HL-60/S4 treated with phorbol 12-myristate 13-acetate at 8.2 ng/mL for 4 days and 3 days (cell line): Measurements from ENCODE around the gene TTLL7.
"Not testable (repeated sequence)": the region's sequence is repeated elsewhere in the genome, so short reads cannot be mapped to it uniquely, and the experiment has no call there.

Source experiments
- in situ Hi-C: fragments of 300-500 bp; cut with MboI; formaldehyde crosslinking; loops from 2 replicates; pipeline ENCODE4 v1.15.0; 2022; ENCODE audit warnings: low sequenced_read_pairs

The TTLL7 gene

DNA sequence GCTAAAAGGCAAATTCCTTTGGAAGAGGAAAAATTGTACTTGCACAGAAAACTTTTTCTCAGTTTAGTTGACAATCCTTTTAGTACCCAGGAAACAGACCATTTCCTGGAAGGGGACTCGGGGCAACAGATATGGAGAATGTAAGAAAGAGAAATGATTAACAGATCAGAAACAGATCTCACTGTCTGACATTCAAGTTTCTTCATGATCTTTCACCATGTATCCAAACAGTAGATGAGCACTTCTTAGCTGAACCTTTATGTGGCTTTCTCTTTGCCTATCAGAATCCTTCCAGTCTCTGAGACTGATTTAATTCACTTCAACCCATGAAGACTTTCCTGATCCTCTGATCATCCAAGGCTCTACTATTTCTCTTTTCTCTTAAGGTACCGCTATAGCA is 2.7 kb downstream of the TTLL7 start:
- in situ Hi-C loops: no loop called here

GRCh38 chr1:83995649-83996048 is 3.3 kb downstream of the TTLL7 start:
- in situ Hi-C loops: no loop called here

DNA sequence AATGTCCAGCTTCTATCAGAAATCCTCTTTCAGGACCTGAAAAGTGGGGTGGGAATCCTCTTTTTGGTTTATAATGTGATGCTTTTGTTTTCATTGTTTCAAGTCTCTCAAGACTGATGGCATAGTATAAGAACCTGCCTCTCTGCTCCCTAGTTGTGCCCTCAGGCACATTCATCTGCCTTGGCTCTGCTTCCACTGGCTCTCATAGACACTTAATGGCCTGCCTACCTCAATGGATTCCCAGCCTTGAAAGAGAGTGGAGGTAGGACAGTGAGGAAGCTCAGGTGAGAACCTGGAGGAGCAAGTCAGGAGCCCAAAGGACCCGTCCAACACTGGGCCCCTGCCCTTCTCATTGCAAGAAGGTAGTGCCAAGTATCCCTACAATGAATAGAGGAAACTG is 4.8 kb downstream of the TTLL7 start:
- in situ Hi-C loops: no loop called here

DNA sequence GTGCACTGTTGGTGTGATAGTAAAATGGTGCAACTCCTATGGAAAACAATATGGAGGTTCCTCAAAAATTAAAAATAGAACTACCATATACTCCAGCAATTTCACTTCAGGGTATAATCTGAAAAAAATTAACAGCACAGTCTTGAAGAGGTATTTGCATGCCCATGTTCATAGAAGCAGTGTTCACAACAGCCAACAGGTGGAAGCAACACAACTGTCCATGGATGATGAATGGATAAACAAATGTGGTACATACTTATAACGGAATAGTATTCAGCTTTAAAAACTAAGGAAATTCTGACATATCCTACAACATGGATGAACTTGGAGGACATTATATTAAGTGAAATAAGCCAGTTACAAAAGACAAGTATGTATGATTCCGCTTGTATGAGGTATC is 8.2 kb downstream of the TTLL7 start:
- in situ Hi-C loops: no loop called here

DNA sequence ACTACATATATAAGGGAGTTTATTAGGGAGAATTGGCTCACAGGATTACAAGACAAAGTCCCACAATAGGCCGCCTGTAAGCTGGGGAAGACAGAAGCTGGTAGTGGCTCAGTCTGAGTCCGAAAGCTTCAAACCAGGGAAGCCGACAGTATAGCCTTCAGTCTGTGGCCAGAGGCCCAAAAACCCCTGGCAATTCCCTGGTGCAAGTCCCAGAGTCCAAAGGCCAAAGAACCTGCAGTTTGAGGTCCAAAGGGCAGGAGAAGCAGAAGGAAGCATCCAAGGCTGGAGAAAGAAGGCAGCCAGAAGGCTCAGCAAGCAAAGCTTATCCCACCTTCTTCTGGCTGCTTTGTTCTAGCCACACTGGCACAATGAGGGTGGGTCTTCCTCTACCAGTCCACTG is 13.9 kb downstream of the TTLL7 start:
- in situ Hi-C loops: no loop called here

GRCh38 chr1:83983918-83984317 is 15.0 kb downstream of the TTLL7 start:
- in situ Hi-C loops: not testable (repeated sequence)

DNA sequence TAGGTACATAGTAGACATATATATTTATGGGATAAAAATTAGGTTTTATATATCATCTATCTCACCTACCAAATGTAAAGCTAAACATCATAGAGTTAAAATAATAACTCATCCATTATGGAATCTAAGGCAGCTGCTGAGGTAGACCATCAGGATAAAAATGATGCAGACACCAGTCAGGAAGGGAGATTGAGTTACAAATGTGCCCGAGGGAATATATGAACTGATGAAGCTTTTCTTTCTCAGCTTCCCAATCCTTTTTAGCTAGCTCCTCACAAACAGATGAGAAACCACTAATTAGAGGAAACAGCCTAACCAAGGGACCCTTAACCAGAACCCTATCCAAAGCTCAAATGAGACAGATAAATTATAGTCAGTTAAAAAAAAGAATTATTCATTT is 20.9 kb downstream of the TTLL7 start:
- in situ Hi-C loops: no loop called here

- in situ Hi-C loops: no loop called here
Observed at GRCh38 chr1:83976920-83977319, 22.0 kb downstream of the TTLL7 start.

DNA sequence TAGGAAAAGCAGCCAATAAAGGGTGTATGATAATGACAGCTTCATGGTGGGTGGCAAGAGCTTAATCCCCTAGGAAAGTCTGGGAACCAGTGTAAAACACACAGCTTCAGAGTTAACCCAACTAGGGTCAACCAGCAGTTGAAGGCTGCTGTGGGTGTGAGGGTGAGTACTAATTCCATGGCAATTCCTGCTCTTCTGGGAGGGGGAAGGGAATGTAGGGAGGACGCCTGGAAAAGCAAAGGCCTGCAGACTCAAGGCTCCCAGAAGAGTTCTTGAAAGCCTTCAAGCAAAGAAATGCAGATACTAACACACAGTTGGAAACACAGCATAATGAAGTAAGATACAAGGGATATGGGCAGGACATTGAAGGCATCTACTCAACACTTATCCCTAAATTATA is 28.1 kb downstream of the TTLL7 start:
- in situ Hi-C loops: no loop called here

- in situ Hi-C loops: no loop called here
Observed at GRCh38 chr1:83970114-83970513, 28.8 kb downstream of the TTLL7 start.

DNA sequence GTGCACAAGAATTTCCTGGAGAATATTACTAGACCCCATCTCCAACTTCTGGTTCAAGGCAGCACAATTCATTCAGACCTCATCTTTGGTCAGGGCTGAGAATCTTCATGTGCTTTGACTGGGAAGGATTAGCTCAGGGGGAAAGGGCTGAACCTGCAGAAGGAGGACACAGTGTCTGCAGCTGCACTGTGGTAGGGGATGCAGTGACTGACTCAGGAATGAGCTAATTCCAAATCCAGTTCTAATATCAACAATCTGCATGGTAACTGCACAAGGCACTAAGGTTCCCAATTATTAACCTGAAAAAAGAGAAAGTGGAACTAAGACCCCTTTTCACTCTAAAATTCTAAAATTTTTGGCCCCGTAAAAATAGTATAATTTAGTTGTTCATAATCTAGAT is 31.6 kb downstream of the TTLL7 start:
- in situ Hi-C loops: no loop called here

DNA sequence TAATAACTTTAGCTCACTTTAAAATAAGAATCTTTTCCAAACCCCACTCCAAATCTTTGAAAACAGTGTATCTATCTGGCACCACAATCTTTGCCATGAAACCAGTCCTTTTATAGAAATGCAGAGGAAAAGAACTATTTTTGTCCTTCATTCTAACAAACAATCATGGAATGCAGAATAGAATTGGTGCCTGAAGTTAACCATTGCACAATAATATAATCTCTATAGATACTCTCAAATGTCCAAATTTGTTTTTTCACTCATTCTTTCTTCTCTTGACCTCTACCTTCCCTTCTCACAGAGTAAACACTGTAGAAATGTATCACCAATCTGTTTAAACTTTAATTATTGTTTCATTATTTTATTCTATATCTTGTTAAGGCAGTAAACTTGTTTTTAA is 34.8 kb downstream of the TTLL7 start:
- in situ Hi-C loops: no loop called here

DNA sequence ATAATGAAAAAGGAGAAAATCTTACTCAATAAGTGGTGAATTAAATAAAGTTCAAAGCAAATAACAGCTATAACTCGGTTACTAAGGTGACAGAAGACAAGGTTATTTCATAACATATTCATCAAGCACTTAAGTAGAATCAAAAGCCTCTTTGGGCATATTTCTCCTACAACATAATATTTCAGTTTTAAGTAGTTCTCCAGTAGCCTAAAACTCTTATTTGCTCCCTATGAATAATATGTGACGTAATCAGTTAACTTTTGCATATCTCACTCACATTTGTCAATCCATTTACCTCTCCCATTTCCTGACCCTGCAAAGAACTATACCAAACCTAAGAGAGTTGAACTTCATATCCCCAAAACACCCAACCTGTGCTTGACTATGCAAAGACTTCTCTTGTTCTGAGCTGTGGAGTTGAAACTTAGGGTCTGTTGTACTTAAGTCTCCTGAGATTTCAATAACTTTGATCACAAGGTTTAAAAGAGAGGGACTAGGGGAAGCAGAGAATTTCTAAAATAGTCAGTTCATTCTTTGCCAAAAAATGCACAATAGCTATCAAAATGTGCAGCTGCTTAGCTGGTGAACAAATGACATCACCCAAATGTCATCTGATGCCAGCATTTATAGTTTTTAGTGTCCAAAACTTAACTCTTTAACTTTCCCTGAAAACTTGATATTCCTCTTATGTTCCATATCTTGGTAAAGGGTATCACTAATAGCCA is 37.2 kb downstream of the TTLL7 start:
- in situ Hi-C loops: no loop called here

GRCh38 chr1:83960669-83961277 is 38.2 kb downstream of the TTLL7 start:
- in situ Hi-C loops: no loop called here

- in situ Hi-C loops: no loop called here
Observed at GRCh38 chr1:83959824-83960498, 39.0 kb downstream of the TTLL7 start.

DNA sequence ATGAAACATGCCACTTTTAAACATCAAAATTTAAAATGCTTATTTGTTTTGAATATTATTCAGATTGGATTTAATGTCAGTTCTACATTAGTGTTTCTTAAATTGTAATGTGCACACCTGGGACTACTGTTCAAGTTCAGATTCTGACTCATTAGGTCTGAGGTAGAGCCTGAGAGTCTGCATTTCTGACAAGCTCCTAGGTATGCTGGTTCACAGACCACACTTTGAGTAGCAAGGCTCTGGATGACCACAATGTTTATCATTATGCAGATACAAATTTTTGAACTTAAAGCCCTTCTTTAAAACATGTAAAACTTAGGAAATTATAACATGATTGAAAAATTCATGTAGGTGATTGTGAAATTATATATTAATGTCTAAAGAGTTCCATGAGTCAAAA is 40.2 kb downstream of the TTLL7 start:
- in situ Hi-C loops: no loop called here

DNA sequence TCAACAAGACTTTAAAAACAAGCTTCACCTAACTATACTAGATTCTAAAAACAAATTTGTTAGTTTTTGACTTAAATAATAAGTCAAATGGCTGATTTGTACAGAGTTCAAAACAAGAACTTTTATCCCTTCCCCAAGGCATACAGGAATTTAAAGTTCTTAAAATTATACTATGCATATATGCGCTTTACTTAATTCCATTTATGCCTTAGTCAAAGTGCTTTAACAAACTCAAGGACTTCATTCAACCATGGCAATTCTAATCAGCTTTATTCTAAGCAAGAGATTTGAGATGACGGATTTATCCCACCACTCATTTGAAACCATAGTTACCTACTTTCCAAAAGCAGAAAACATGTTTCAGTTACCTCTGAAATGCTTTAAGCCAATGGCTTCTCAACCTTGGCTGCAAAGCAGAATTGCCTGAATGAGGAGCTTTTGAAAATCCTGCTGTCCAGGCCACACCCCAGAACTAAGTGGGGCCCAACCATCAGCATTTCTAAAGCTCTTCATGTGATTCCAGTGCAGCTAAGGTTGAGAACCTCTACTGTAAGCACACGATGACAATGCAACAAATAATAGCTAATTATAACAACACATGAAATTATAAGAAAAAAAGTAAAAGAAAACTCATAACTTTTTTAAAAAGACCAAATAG is 44.6 kb downstream of the TTLL7 start:
- in situ Hi-C loops: no loop called here

DNA sequence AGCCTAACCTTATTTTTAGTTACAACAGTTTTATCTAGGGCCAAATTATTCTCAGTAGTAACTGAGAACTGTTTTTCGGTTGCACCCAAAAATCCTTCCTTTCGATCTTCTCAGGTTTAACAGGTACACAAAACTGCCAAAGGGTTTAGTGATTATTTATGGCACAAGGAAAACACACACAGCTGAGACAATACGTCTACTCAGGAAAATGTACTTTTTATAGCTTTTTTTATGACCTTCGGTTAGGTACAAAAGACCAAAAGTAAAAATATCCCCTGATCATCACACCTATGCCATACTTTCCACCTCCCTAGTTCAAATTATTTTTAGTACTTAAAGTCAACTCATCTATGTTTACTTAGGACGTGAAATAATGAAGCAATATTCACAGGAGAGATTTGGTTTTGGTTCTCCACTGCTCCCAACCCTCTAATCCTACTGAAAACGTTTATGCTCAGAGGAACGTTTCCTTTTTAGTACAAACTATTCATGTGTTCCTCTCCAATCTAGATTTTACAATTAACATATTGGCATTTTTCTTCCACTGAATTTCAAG is 48.7 kb downstream of the TTLL7 start:
- in situ Hi-C loops: no loop called here

GRCh38 chr1:83942914-83943313 is 56.0 kb downstream of the TTLL7 start:
- in situ Hi-C loops: no loop called here

DNA sequence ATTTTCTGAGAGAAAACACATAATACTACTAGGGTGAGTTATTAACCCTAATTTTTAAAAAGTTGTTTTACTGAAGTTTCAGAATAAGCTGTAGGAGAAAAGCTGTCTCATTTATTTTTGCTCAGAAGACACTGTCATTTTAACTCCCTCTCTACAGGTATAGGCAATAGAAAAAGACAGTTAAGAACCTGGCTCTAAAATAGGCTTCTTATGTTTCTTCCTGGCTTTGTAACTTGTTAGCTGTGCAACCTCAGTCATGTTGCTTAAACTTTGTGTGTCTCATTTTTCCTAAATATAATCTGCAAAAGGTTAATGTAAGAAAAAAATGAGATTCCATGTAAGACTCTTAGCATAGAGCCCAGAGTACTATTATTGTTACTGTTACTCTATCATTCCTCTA is 64.4 kb downstream of the TTLL7 start:
- in situ Hi-C loops: no loop called here

DNA sequence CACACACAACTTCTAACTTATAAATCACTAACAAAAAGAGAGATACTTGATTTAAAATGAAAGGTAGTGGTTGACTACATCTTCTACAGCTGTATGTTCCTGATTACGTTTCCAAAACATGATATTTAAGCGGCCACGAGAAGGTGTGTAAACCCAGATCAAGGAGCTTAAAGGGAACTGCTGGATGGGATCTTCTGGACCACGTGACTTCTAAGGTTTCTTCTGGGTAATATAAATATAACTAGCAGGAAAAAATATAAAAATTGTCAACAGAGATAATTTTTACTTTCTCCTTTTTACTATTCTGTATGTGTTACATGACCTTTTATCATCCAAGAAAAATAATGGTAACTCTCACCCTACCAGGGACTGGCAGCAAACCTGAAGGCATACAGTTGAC is 66.2 kb downstream of the TTLL7 start:
- in situ Hi-C loops: no loop called here

GRCh38 chr1:83932281-83932680 is 66.7 kb downstream of the TTLL7 start:
- in situ Hi-C loops: no loop called here
